ENCODE measurements around the gene TINAGL1. TPM values are rescaled to one million over a fixed set of nuclear protein-coding genes. Genes with fewer than 3 reads are reported as not detected.
A peak's percentile ranks its signal among the peaks of the same experiment; 100 is the strongest.

TINAGL1 gene
- total and polyA plus RNA-seq, 3 experiments from 2014 or later = not detected

- Histone ChIP-seq H3K9me3 (ENCODE audit: low read length) (no peaks in the 10 kb centered on the region), H3K27ac (ENCODE audit: low read depth, low read length) (no peak overlapping the region), H3K27me3 (ENCODE audit: insufficient read depth, low read length, poor library complexity, severe bottlenecking) (peaks cover 5% of the 10 kb centered on the region), H3K4me1 (ENCODE audit: insufficient read depth, low read length) (peaks cover 5% of the 10 kb centered on the region), H3K4me3 (ENCODE audit: low read length) (no peak overlapping the region), H3K36me3 (ENCODE audit: insufficient read depth, low read length) (no peaks in the 10 kb centered on the region)
- DNase-seq = no peak
- CTCF ChIA-PET = no interaction called here
- Mint-ChIP-seq H3K27ac (no peak overlapping the region), H3K9me3 (no peaks in the 10 kb centered on the region), H3K4me3 (no peak overlapping the region), H3K4me1 (peaks cover 9 to 13% (median 12%) of the 10 kb centered on the region in 3 donors), H3K27me3 (peaks cover 8 to 22% of the 10 kb centered on the region in 2 donors), H3K36me3 (no peaks in the 10 kb centered on the region)
- POLR2A ChIA-PET = no interaction called here
Measured at GRCh38 chr1:31545927-31546540, 30.3 kb upstream of the TINAGL1 start.

- H3K9me3 ChIP-seq (ENCODE audit: low read length) = no peaks in the 10 kb centered on the region
- DNase-seq = no peak
- CTCF ChIA-PET = interaction anchor here (1.0 to 2.3 kb wide), 8 partner anchors 8 to 175 kb away, joined by 3 to 11 read pairs (median 4); partner anchors contain the start of gene FABP3
Measured at GRCh38 chr1:31548534-31548906, 27.8 kb upstream of the TINAGL1 start.

GRCh38 chr1:31548907-31549808, 27.2 kb upstream of the TINAGL1 start:
- CTCF ChIA-PET = interaction anchor here (0.6 to 2.3 kb wide), 14 partner anchors 9 to 379 kb away, joined by 3 to 11 read pairs (median 4); partner anchors contain the start of gene FABP3
- no peak overlapping the region for H3K4me3 ChIP-seq (ENCODE audit: low read length)
- Mint-ChIP-seq H3K9me3 (no peaks in the 10 kb centered on the region), H3K27ac (peak overlapping the region in 3 of 8 donors; percentile 23 to 79 (median 32)), H3K27me3 (peaks cover 8 to 18% of the 10 kb centered on the region in 2 donors), H3K36me3 (no peaks in the 10 kb centered on the region), H3K4me1 (peaks cover 9 to 13% (median 12%) of the 10 kb centered on the region in 3 donors), H3K4me3 (peak overlapping the region in 5 of 7 donors; percentile 22 to 71 (median 58))
- H3K27me3 ChIP-seq (ENCODE audit: insufficient read depth, low read length, poor library complexity, severe bottlenecking) = peaks cover 5% of the 10 kb centered on the region
- H3K27ac ChIP-seq (ENCODE audit: low read depth, low read length) = no peak overlapping the region
- DNase-seq = peak; percentile 72 to 85 (median 75)
- no peaks in the 10 kb centered on the region for H3K36me3 ChIP-seq (ENCODE audit: insufficient read depth, low read length)
- POLR2A ChIA-PET = no interaction called here
- peaks cover 5% of the 10 kb centered on the region for H3K4me1 ChIP-seq (ENCODE audit: insufficient read depth, low read length)
- no peaks in the 10 kb centered on the region for H3K9me3 ChIP-seq (ENCODE audit: low read length)

More at GRCh38 chr1:31548534-31548906, 27.8 kb upstream of the TINAGL1 start:
- Mint-ChIP-seq H3K27me3 (peaks cover 8 to 18% of the 10 kb centered on the region in 2 donors), H3K9me3 (no peaks in the 10 kb centered on the region), H3K36me3 (no peaks in the 10 kb centered on the region), H3K4me3 (no peak overlapping the region), H3K27ac (peak overlapping the region in 1 of 8 donors; percentile 32), H3K4me1 (peaks cover 9 to 13% (median 12%) of the 10 kb centered on the region in 3 donors)
- Histone ChIP-seq H3K36me3 (ENCODE audit: insufficient read depth, low read length) (no peaks in the 10 kb centered on the region), H3K4me3 (ENCODE audit: low read length) (no peak overlapping the region), H3K4me1 (ENCODE audit: insufficient read depth, low read length) (peaks cover 5% of the 10 kb centered on the region), H3K27me3 (ENCODE audit: insufficient read depth, low read length, poor library complexity, severe bottlenecking) (peaks cover 5% of the 10 kb centered on the region), H3K27ac (ENCODE audit: low read depth, low read length) (no peak overlapping the region)
- POLR2A ChIA-PET = no interaction called here

- peaks cover 5% of the 10 kb centered on the region for H3K27me3 ChIP-seq (ENCODE audit: insufficient read depth, low read length, poor library complexity, severe bottlenecking)
- Mint-ChIP-seq H3K4me3 (no peak overlapping the region), H3K36me3 (no peaks in the 10 kb centered on the region), H3K27ac (no peak overlapping the region), H3K27me3 (peaks cover 10 to 18% of the 10 kb centered on the region in 2 donors), H3K9me3 (no peaks in the 10 kb centered on the region), H3K4me1 (peaks cover 9 to 13% (median 12%) of the 10 kb centered on the region in 3 donors)
- no peaks in the 10 kb centered on the region for H3K36me3 ChIP-seq (ENCODE audit: insufficient read depth, low read length)
- no peak overlapping the region for H3K4me3 ChIP-seq (ENCODE audit: low read length)
- H3K27ac ChIP-seq (ENCODE audit: low read depth, low read length) = no peak overlapping the region
- peaks cover 5% of the 10 kb centered on the region for H3K4me1 ChIP-seq (ENCODE audit: insufficient read depth, low read length)
- H3K9me3 ChIP-seq (ENCODE audit: low read length) = no peaks in the 10 kb centered on the region
- DNase-seq = no peak
- CTCF ChIA-PET = interaction anchor here (1.6 to 2.3 kb wide), 3 partner anchors 127 to 176 kb away, joined by 4 to 11 read pairs (median 6); partner anchors contain the start of gene FABP3
- POLR2A ChIA-PET = no interaction called here
Measured at GRCh38 chr1:31549809-31550620, 26.3 kb upstream of the TINAGL1 start.

- Histone ChIP-seq H3K4me1 (ENCODE audit: insufficient read depth, low read length) (peaks cover 5% of the 10 kb centered on the region), H3K27me3 (ENCODE audit: insufficient read depth, low read length, poor library complexity, severe bottlenecking) (peaks cover 5% of the 10 kb centered on the region), H3K27ac (ENCODE audit: low read depth, low read length) (no peak overlapping the region), H3K4me3 (ENCODE audit: low read length) (no peak overlapping the region), H3K9me3 (ENCODE audit: low read length) (no peaks in the 10 kb centered on the region), H3K36me3 (ENCODE audit: insufficient read depth, low read length) (no peaks in the 10 kb centered on the region)
- H3K9me3 Mint-ChIP-seq = no peaks in the 10 kb centered on the region
- H3K36me3 Mint-ChIP-seq = no peaks in the 10 kb centered on the region
- H3K4me3 Mint-ChIP-seq = no peak overlapping the region
- peaks cover 9 to 13% (median 12%) of the 10 kb centered on the region in 3 donors for H3K4me1 Mint-ChIP-seq
- DNase-seq = no peak
- CTCF ChIA-PET = no interaction called here
- no peak overlapping the region for H3K27ac Mint-ChIP-seq
- POLR2A ChIA-PET = no interaction called here
- peaks cover 11 to 23% of the 10 kb centered on the region in 2 donors for H3K27me3 Mint-ChIP-seq
Measured at GRCh38 chr1:31551208-31551607, 25.1 kb upstream of the TINAGL1 start.

- Histone ChIP-seq H3K4me1 (ENCODE audit: insufficient read depth, low read length) (peaks cover 5% of the 10 kb centered on the region), H3K9me3 (ENCODE audit: low read length) (no peaks in the 10 kb centered on the region), H3K27ac (ENCODE audit: low read depth, low read length) (no peak overlapping the region), H3K27me3 (ENCODE audit: insufficient read depth, low read length, poor library complexity, severe bottlenecking) (peaks cover 5% of the 10 kb centered on the region), H3K36me3 (ENCODE audit: insufficient read depth, low read length) (no peaks in the 10 kb centered on the region), H3K4me3 (ENCODE audit: low read length) (no peak overlapping the region)
- Mint-ChIP-seq H3K9me3 (no peaks in the 10 kb centered on the region), H3K27ac (no peak overlapping the region), H3K4me1 (peaks cover 9 to 13% (median 12%) of the 10 kb centered on the region in 3 donors), H3K27me3 (peaks cover 20 to 28% of the 10 kb centered on the region in 2 donors), H3K36me3 (no peaks in the 10 kb centered on the region), H3K4me3 (no peak overlapping the region)
- no peak for DNase-seq
- ChIA-PET CTCF (no interaction called here), POLR2A (no interaction called here)
Measured at GRCh38 chr1:31552489-31552888, 23.8 kb upstream of the TINAGL1 start.

- ChIA-PET POLR2A (no interaction called here), CTCF (interaction anchor here (0.7 kb wide), 1 partner anchor 217 kb away, joined by 3 read pairs; no protein-coding TSS in a partner anchor)
- Histone ChIP-seq H3K9me3 (ENCODE audit: low read length) (no peaks in the 10 kb centered on the region), H3K36me3 (ENCODE audit: insufficient read depth, low read length) (no peaks in the 10 kb centered on the region), H3K27ac (ENCODE audit: low read depth, low read length) (no peak overlapping the region), H3K4me1 (ENCODE audit: insufficient read depth, low read length) (no peaks in the 10 kb centered on the region), H3K27me3 (ENCODE audit: insufficient read depth, low read length, poor library complexity, severe bottlenecking) (no peaks in the 10 kb centered on the region), H3K4me3 (ENCODE audit: low read length) (no peak overlapping the region)
- DNase-seq = no peak
- Mint-ChIP-seq H3K27me3 (peaks cover 30 to 36% of the 10 kb centered on the region in 2 donors), H3K4me1 (no peaks in the 10 kb centered on the region), H3K9me3 (peaks cover 4 to 11% (median 6%) of the 10 kb centered on the region in 5 donors), H3K36me3 (peaks cover 0 to 15% (median 0%) of the 10 kb centered on the region in 3 donors), H3K4me3 (no peak overlapping the region), H3K27ac (no peak overlapping the region)
Measured at GRCh38 chr1:31556481-31557006, 19.8 kb upstream of the TINAGL1 start.

All from CD8-positive, alpha-beta memory T cell (primary cell).